ENCODE results near the gene SOAT2. TPM values are rescaled to one million over a fixed set of nuclear protein-coding genes. Genes with fewer than 3 reads are reported as not detected.

Gene SOAT2
- total RNA-seq, 3 donors from 2014 or later: 0.16 to 0.33 TPM; not detected in 1

- DNase-seq (ENCODE audit: low spot score in 2 of 2): peak in 1 of 2 donors; percentile 18
- intact Hi-C loops (cut with DNase I; ENCODE audit: low total_unique reads): no loop called here
- H3K27me3 ChIP-seq: no peaks in the 10 kb centered on the region
- TF ChIP-seq POLR2A (IDR thresholded peaks at IDR 0.05) (no peak), POLR2AphosphoS5 (IDR thresholded peaks at IDR 0.05) (no peak), CTCF (IDR thresholded peaks at IDR 0.05) (no peak)
- peaks cover 15 to 20% of the 10 kb centered on the region in 2 donors for H3K4me1 ChIP-seq
- H3K9me3 ChIP-seq: no peaks in the 10 kb centered on the region
- no peaks in the 10 kb centered on the region for H3K36me3 ChIP-seq
- no peak overlapping the region for H3K4me3 ChIP-seq
- peak overlapping the region; percentile 75 to 89 for H3K27ac ChIP-seq
Observed at GRCh38 chr12:53060064-53060720, 43.1 kb upstream of the SOAT2 start.

GRCh38 chr12:53060721-53061276 lies 42.5 kb upstream of the SOAT2 start:
- intact Hi-C loops (cut with DNase I; ENCODE audit: low total_unique reads): no loop called here
- no peak overlapping the region for H3K4me3 ChIP-seq
- H3K27ac ChIP-seq: peak overlapping the region; percentile 75 to 89
- H3K4me1 ChIP-seq: peaks cover 15 to 20% of the 10 kb centered on the region in 2 donors
- DNase-seq (ENCODE audit: low spot score in 2 of 2): peak in 1 of 2 donors; percentile 34
- H3K9me3 ChIP-seq: no peaks in the 10 kb centered on the region
- TF ChIP-seq POLR2AphosphoS5 (IDR thresholded peaks at IDR 0.05): no peak
- TF ChIP-seq POLR2A (IDR thresholded peaks at IDR 0.05): no peak
- TF ChIP-seq CTCF (IDR thresholded peaks at IDR 0.05): no peak
- no peaks in the 10 kb centered on the region for H3K36me3 ChIP-seq
- no peaks in the 10 kb centered on the region for H3K27me3 ChIP-seq

GRCh38 chr12:53061404-53062010 lies 41.8 kb upstream of the SOAT2 start:
- intact Hi-C loops (cut with DNase I; ENCODE audit: low total_unique reads): no loop called here
- Histone ChIP-seq H3K27ac (peak overlapping the region; percentile 75 to 89), H3K27me3 (no peaks in the 10 kb centered on the region), H3K36me3 (no peaks in the 10 kb centered on the region), H3K4me3 (no peak overlapping the region), H3K9me3 (no peaks in the 10 kb centered on the region), H3K4me1 (peaks cover 15 to 20% of the 10 kb centered on the region in 2 donors)
- TF ChIP-seq POLR2A (IDR thresholded peaks at IDR 0.05): no peak
- peak in 2 of 3 donors; percentile 12 to 41 for TF ChIP-seq CTCF (IDR thresholded peaks at IDR 0.05)
- TF ChIP-seq POLR2AphosphoS5 (IDR thresholded peaks at IDR 0.05): peak in 1 of 3 donors; percentile 5
- DNase-seq (ENCODE audit: low spot score in 2 of 2): peak; percentile 69 to 91

- TF ChIP-seq CTCF (IDR thresholded peaks at IDR 0.05) (no peak), POLR2AphosphoS5 (IDR thresholded peaks at IDR 0.05) (no peak), POLR2A (IDR thresholded peaks at IDR 0.05) (no peak)
- Histone ChIP-seq H3K9me3 (no peaks in the 10 kb centered on the region), H3K4me3 (no peak overlapping the region), H3K36me3 (no peaks in the 10 kb centered on the region), H3K27me3 (no peaks in the 10 kb centered on the region), H3K27ac (peak overlapping the region; percentile 75 to 89), H3K4me1 (peaks cover 15 to 20% of the 10 kb centered on the region in 2 donors)
- intact Hi-C loops (cut with DNase I; ENCODE audit: low total_unique reads): no loop called here
- no peak for DNase-seq (ENCODE audit: low spot score in 2 of 2)
Observed at GRCh38 chr12:53062011-53062961, 41.0 kb upstream of the SOAT2 start.
